Right lobe of liver (tissue), 4 donors: ENCODE data around the gene TUBAL3.

ENCODE experiments used
- POLR2A ChIP-seq: fragments of 450-650 bp; IDR thresholded peaks from one replicate; pipeline ENCODE4 v1.6.1; 2017; ENCODE audit warnings: antibody characterized with exemption, mild to moderate bottlenecking
- TF ChIP-seq, protein P1 (sequence below), 4 donors: fragments of 200-600 bp in 3 of 4; fragments of 450-650 bp in 1 of 4; IDR thresholded peaks; one replicate each; pipeline versions ENCODE4 v1.5.1 to v1.8.0; 2016 to 2022; ENCODE audit warnings: antibody characterized with exemption in 4 of 4, mild to moderate bottlenecking in 2 of 4
- donor health status: DM: no; HTN: no; CAD: no.
- donor health status: DM: no; HTN: no; CAD: no.
- donor health status: DM: no; HTN: yes; CAD: no.

- TF ChIP-seq, protein P1, sequence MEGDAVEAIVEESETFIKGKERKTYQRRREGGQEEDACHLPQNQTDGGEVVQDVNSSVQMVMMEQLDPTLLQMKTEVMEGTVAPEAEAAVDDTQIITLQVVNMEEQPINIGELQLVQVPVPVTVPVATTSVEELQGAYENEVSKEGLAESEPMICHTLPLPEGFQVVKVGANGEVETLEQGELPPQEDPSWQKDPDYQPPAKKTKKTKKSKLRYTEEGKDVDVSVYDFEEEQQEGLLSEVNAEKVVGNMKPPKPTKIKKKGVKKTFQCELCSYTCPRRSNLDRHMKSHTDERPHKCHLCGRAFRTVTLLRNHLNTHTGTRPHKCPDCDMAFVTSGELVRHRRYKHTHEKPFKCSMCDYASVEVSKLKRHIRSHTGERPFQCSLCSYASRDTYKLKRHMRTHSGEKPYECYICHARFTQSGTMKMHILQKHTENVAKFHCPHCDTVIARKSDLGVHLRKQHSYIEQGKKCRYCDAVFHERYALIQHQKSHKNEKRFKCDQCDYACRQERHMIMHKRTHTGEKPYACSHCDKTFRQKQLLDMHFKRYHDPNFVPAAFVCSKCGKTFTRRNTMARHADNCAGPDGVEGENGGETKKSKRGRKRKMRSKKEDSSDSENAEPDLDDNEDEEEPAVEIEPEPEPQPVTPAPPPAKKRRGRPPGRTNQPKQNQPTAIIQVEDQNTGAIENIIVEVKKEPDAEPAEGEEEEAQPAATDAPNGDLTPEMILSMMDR (IDR thresholded peaks at IDR 0.05), result no peak
- no peak for TF ChIP-seq POLR2A
Observed at GRCh38 chr10:5443429-5443828, 38.8 kb upstream of the TUBAL3 start.
